Measurements from ENCODE around the gene RAPGEF5.
"Not testable (repeated sequence)": the region's sequence is repeated elsewhere in the genome, so short reads cannot be mapped to it uniquely, and the experiment has no call there.

Gene RAPGEF5

GRCh38 chr7:22109761-22110160 lies 247.2 kb downstream of the RAPGEF5 start:
- DNase-seq = no peak

DNA sequence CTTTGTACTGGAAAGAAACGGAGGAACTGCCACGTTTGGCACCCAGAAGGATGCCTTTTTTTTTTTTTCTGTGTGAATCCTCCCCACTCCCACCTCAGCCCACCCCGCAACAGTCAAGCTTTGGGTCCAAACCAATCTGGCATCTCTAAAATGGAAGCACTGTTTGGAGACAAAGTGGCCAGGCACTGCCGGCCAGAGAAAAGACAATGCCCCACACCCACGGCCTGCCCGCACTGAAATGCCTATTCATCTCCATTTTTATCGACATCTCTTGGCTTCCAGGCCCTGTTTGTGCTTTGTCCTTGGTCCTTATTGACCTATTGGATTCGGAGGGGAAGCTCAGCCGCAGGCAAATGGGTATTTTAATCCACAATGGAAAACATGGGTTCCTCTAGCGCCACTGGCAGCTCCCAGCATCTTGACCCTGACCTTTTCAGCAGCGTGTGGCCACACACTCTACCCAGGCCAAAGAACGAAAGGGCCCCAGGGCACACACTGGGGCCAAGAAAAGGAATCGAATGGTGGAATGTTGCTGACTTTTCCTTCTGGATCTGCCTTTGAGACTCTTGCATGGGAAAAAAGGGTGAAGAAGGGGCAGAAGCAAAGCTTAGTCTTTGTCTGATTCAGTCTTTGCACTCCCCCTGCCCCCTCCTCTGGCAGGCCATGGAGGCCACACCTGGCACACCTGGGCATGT lies 248.7 kb downstream of the RAPGEF5 start:
- no peak for DNase-seq

GRCh38 chr7:22105550-22105949 lies 251.4 kb downstream of the RAPGEF5 start:
- DNase-seq = no peak

GRCh38 chr7:22094413-22095342 lies 262.3 kb downstream of the RAPGEF5 start:
- DNase-seq = no peak

DNA sequence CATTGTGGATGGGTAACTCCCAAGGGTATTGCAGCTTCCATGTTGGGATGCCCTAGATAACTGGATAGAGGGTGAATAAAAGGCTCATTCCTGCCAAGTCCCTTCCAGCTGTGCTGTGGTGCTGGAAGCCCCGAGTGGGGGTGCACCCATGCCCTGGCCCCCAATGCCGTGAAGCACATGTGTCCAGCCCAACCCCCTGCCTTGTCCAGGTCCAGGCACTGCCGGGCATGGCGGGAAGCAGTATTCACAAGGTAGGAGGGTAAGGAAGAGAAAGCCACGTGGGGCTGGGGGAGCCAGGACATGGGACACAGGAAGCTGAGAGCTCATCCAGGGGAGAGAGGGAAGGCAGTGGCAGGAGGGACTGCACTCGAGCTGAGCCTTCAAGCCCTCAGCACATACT lies 263.0 kb downstream of the RAPGEF5 start:
- DNase-seq = no peak

GRCh38 chr7:22093001-22093400 lies 264.0 kb downstream of the RAPGEF5 start:
- DNase-seq = no peak

DNA sequence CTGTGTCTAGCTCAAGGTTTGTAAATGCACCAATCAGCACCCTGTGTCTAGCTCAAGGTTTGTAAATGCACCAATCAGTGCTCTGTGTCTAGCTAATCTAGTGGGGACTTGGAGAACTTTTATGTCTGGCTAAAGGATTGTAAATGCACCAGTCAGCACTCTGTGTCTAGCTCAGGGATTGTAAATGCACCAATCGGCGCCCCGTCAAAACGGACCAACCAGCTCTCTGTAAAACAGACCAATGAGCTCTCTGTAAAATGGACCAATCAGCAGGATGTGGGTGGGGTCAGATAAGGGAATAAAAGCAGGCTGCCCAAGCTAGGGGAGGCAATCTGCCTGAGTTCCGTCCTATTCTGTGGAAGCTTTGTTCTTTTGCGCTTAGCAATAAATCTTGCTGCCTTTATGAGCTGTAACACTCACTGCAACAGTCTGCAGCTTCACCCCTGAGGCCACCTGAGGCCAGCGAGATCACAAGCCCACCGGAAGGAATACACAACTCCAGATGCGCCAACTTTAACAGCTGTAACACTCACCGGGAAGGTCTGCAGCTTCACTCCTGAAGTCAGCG lies 265.9 kb downstream of the RAPGEF5 start:
- not testable (repeated sequence) for DNase-seq

GRCh38 chr7:22090512-22090911 lies 266.4 kb downstream of the RAPGEF5 start:
- DNase-seq = no peak

DNA sequence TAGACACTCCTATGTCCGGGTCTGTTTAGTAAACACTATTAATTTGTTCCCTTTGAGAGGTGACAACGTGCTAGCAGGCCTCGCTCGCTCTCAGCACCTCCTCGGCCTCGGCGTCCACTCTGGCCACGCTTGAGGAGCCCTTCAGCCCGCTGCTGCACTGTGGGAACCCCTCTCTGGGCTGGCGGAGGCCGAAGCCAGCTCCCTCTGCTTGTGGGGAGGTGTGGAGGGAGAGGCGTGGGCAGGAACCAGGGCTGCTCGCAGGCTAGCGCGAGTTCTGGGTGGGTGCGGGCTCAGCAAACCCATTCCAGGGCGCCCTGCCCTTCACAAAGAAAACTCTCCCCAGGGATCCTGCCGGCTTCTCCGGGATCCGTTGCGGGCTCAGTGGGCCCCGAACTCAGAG lies 266.8 kb downstream of the RAPGEF5 start:
- no peak for DNase-seq

- DNase-seq = no peak
Observed at GRCh38 chr7:22088827-22089226, 268.1 kb downstream of the RAPGEF5 start.

- no peak for DNase-seq
Observed at GRCh38 chr7:22087861-22088260, 269.1 kb downstream of the RAPGEF5 start.

GRCh38 chr7:22083704-22084240 lies 273.2 kb downstream of the RAPGEF5 start:
- DNase-seq = no peak

DNA sequence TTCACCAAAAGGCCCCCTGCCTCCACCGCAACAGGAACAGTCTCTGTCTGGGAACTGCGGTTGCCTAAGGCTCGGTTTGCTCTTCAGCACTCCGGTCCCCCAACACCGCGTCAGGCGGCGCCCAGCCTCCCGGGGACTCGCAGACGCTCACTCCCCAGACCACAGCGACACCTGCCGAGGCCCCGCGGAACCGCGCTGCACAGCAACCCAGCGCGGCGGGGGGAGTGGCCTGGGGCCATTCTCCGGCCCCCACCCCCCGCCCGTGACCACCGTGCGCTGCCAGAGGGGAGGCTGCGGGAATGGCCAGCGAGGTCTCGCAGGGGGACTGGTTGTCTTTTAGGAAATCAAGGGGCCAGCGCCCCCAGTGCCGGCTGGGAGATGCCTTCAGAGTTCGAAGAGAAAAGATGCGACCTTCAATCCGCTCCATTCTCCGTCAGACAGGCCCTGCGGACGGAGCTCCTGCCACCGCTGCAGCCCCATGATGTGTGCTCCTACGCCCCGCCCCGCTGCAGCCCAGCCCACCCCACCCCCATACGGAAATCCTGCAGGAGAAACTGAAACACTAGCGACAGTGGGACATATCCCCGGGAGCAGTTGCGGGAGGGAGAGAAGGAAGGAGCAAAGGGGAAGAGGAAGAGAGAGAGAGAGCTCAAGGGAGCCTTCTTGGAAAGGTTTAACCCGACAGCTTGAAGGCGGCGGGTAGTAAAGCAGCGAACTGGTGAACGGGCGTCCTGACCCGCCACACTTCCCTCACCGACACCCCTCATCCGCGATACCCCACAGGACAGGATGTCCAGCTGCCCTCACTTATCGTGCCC lies 273.9 kb downstream of the RAPGEF5 start:
- DNase-seq = peak; percentile 66

DNA sequence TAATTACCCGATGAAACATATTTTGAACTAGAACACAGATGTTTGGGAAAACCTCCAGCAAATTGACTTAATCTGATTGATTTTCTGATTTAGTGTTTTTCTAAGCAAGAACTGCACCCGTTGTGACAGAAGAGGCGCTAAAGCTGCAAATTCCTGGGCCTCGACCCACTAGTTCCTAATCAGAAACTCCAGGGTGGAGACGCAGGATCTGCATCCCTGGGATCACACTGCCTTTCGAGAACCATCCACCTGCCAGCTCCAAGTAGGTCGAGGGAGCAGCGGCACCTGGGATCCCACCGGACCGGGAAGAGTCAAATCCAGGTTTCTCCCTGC lies 274.4 kb downstream of the RAPGEF5 start:
- DNase-seq = no peak

DNA sequence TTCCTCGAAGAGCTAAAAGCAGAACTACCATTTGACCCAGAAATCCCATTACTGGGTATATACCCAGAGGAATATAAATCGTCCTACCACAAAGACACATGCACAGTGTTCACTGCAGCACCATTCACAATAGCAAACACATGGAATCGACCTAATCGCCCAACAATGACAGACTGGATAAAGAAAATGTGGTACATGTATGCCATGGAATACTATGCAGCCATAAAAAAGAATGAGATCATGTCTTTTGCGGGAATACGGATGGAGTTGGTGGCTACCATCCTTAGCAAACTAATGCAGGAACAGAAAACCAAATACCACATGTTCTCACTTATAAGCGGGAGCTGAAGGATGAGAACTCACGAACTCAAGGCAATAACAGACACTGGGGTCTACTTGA lies 276.7 kb downstream of the RAPGEF5 start:
- not testable (repeated sequence) for DNase-seq

- not testable (repeated sequence) for DNase-seq
Observed at GRCh38 chr7:22078872-22079271, 278.1 kb downstream of the RAPGEF5 start.

GRCh38 chr7:22075561-22075960 lies 281.4 kb downstream of the RAPGEF5 start:
- DNase-seq = no peak

DNA sequence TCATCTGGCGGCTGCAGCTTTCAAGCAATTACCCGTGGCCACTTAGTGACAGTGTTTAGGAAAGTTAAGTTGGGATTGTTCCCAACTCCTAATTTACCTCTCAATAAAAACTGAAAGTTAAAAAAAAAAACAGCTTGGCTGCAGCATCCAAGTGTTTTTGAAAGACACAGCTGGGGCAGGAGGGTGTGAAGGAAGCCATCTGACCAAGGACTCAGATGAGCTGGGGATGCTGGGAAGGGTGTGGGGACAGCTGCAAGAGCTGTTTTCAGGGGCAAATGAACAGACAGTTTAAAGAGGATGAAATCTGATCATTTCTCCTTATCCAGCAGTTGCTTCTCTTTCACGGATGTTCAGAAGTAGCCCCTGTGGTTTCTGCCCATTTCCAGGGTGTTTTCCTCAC lies 282.1 kb downstream of the RAPGEF5 start:
- DNase-seq = no peak

Measured in effector CD4-positive, alpha-beta T cell (primary cell).